Cerebellar nuclear complex (tissue), 1 donor: Measurements from ENCODE around the gene SLC13A3.
A peak's percentile ranks its signal among the peaks of the same experiment; 100 is the strongest.

Experiments used
- DNase-seq, 2 experiments: peaks; one replicate each; lab custom pipeline; 2025; lab: John Stamatoyannopoulos, UW

The SLC13A3 gene

DNA sequence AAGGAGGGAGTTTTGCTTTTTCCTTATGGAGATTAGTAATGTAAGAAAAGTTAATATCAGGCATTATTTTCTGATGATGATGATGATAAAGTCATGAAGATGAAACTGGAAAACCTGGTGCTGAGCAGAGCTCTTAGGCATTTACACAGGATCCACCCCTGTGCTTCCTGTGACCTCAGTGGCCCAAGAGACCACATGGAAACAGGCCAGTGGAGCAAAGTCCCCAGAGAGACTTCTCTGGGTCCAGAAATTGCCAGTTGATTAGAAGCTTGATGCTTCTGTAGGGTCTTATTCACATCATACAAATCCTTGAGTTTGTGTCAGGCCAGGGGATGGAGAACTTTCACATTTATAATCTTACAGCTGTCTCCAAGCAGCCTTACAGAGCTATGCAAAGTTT lies 46.1 kb downstream of the SLC13A3 start:
- DNase-seq, result no peak

GRCh38 chr20:46604551-46605133 lies 46.6 kb downstream of the SLC13A3 start:
- no peak for DNase-seq

DNA sequence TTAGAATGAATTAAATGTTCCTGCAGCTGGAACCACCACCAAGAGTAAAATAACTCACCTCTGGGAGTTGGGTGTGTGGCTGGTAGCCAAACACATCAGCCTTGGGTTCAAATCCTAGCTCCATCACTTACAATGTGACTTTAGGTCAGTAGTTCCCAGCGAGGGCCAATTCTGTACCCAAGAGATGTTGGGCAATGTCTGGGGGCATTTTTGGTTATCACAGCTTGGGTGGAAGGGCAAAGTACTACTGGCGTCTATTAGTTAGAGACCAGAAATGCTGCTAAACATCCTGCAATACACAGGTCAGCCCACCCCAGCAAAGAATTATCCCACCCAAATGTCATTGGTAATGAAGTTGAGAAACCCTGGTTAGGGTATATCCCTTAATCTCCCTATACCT lies 48.8 kb downstream of the SLC13A3 start:
- no peak for DNase-seq

GRCh38 chr20:46601603-46602122 lies 49.6 kb downstream of the SLC13A3 start:
- DNase-seq, result no peak

GRCh38 chr20:46600286-46600752 lies 50.9 kb downstream of the SLC13A3 start:
- no peak for DNase-seq

DNA sequence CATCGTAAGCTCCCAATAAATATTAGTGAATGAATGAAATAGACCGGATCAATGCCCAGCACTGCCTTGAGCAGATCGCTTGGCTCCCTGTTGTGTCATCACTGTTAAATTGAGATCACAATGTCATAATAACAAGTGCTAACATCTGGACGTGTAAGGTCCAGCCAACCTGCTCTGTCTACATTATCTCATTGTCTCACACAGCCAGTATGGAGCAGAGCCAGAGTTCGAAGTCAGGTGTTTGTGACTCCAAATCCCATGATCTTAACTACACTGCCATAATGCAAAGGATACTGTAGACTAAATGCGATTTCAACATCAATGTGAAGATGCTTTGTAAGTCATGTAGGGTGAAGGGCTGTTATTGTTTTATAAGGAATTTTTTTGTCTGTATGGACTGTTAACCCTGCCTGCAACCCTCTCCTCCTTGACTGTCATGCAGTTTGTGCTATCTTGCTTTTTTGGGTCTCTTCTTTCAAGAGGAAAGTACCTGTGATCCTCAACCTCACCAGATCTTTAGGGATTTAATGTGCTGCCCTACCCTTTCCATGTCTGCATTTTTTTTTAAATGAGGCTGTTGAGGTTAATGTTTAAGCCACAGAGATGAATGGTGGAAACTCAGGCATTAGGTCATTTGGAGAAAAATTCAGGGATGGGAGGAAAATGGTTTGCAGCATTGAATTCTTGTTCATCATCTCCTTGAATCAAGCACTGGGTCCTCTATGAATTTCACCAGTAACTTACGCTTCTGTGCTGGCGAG lies 51.9 kb downstream of the SLC13A3 start:
- no peak for DNase-seq

DNA sequence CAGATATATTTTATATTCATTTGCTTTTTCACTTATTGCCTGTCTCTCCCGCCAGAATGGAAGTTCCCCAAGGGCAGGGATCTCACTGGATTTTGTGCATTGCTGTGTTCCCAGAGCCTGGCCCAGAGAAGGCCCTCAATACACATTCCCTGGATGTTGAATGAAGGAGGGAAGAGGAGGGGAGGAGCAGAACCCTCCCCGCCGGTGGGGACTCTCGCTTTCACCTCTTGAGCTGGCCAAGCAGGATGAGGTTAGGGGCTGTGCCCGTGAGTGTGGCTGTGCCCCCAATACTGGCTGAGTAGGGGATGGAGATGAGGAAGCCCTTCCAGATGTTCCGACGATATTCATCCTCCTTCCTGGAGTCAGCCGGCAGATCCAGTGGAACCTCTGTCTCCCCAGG lies 55.3 kb downstream of the SLC13A3 start:
- no peak for DNase-seq

DNA sequence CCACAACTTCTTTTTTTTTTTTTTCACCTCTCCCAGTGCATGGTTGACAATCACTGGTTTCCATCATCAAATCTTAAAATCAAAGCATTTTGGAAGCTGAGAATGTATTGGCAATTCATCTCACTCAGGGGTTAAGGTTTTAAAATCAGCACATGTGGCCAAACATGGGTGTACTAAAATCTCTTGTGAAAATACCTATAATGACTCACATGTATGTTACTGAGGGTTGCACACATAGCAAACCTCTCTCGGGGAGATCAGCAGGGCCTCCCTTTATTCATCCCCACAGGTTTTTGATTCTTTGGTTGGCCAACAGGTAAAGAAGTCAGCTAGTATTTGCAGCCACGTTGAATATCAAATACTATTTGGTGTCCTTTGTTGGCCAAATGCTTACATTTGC lies 56.5 kb downstream of the SLC13A3 start:
- DNase-seq, result no peak

DNA sequence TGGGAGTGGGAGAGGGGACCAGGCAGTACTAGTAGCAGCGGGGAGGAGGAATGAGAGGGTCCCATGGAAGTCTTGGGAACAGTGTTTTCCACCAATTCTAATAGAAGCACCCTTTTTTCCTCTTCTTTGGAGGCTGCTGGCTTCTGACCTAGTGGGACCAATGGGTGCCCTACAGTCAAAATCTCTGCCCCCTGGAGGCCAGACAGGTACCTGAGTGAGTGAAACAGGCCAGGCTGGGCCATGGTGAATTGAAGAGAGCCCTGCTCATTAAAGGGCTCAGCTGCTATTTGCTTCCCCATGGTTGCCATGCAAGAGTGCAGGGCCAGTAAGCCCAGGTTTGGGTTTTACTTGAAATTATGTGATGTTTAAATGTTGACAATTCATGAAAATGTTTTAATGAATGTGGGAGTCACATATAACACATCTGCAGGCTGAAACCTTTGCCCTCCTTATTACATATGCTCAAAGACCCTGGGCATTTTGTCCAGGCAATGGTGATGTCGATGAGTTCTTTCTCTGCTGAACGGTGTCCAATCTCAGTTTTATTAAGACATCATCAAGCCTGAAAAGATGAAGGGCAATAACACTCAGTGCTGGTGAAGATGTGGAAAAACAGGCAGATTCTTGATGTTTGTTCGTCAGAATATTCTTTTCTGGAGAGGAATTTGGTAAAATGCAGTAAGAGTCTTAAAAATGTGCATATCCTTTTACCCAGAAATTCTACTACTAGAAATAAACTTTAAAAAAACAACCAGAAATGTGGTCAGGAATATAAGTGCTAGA lies 58.5 kb downstream of the SLC13A3 start:
- no peak for DNase-seq

DNA sequence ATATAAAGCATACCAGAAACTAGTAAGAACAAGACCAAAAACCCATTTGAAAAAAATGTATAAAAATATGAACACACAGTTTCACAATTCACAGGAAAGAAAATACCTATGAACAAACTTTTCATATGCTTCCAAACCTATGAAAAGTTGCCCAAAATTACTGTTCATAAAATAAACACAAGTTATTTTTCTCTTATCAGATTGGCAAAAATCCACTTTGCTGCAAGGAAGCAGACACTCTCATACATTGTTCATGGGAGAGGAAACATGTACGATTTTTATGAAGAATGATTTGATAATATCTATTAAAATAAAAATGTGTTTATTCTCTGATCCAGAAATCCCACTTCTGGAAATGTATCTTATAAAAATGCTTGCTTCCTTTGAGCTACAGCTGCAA lies 60.8 kb downstream of the SLC13A3 start:
- DNase-seq, result no peak

DNA sequence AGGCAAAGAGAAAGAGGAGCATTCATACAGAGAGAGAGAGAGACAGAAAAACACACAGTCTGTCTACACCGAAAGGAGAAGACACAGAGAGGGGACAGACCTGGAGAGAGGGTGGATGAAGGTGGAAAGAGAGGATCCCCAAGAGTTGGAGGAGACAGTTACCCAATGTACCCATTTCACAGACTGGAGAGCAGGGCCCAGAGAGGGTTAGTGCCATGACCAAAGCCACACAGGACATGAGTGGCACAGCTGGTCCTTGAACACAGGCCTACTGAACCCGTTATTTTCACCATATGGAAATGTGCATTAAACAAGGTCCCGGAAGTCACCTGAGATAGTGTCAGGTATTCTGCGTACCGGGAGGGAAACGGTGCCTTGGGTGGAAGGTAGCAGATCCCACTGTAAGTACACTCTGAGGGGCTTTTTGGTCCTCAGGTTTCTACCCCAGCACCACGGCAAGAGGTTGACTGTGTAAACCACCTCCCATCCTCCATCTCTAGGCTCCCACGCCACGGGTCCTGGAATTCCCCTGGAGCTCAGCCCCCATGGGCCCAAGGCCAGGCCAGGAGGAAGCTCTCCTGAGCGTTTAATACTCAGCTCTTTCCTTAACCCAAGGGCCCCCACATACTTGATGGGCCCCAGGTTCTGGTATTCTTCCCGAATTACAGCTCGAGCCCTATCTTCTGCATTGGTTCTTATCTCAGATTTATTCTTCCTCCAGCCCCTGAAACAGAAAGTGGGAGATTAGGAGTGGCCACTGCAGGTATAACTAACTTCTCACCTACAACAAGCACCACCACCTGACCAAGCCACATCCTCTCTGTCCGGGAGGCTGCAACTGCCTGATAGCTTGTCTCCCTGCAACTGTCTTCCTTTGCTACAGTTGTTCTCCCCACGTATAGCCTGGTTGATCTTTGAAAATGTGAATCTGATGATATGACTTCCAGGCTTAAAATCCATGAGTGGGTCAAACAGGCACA lies 62.4 kb downstream of the SLC13A3 start:
- DNase-seq, result no peak

- DNase-seq, result no peak
These were observed 63.3 kb downstream of the SLC13A3 start for GRCh38 chr20:46587986-46588385.

DNA sequence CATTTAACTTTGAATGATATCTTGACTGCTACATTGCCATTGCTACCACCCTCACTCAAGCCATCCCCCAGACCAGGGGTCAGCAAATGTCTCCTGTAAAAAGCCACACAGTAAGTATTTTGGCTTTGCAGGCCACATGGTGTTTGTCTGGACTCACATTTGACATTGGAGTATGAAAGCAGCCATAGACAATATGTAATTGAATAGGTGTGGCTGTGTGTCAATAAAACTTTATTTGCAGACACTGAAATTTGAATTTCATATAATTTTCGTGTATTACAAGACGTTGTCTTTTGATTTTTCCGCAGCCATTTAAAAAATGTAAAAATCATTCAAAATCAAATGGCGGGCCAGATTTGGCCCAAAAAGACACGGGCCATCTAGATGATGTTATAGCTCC lies 64.5 kb downstream of the SLC13A3 start:
- DNase-seq, result no peak

DNA sequence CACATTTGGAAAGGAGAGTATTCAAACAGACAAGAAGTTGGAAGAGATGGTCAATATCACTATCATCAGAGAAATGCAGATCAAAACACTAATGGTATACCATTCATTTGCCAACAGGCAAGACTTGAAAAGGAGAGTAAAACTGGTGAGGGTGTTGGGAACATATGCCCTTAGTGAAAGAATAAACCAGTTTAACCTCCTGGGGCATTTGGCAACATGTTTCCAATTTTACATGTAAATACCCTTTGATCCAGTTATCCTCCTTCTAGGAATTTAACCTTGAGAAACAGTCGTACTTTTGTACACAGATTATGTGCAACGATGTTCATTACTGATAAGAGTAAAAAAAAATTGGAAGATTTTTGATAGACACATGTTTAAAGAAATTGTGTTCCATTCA lies 66.8 kb downstream of the SLC13A3 start:
- DNase-seq, result no peak

- no peak for DNase-seq
These were observed 67.6 kb downstream of the SLC13A3 start for GRCh38 chr20:46583411-46584214.

DNA sequence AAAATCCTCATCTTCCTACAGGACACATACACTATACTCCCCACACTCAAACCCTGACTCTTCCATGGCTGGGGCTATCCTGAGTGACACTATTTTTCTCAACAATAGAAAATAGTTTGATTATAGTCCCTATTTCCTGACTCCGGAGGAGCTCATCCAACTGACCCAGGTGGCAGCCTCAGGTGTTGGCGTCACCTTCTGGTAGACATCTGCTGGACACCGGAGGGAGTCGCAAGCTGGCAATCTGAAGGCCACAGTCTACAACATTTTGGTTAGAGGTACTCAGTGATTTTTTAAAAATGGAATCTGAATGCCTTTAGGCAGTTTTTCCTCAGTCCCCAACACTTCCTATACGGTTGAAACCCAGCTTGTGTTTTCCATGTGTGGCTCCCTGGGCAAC lies 68.6 kb downstream of the SLC13A3 start:
- DNase-seq, result peak; percentile 41 to 86

DNA sequence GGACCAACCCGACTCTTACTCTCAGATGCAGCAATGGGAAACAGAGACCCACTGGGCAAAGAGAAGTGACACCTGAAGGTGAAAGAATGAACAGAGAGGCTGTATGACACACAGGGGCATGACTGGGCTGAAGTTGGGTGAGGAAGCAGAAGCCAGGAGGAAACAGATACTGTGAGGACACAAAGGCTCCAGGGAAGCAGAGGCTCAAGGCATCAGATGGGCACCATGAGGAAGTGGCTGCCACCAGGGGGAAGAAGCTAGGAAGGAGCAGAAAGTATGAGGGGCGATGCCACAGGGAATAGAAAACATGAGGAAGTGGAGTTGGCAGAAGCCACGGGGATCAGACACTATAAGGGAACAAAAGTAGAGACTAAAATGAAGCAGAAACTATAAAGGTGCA lies 69.9 kb downstream of the SLC13A3 start:
- no peak for DNase-seq

- no peak for DNase-seq
These were observed 70.5 kb downstream of the SLC13A3 start for GRCh38 chr20:46580613-46581205.

- DNase-seq, result no peak
These were observed 72.5 kb downstream of the SLC13A3 start for GRCh38 chr20:46578745-46579144.

DNA sequence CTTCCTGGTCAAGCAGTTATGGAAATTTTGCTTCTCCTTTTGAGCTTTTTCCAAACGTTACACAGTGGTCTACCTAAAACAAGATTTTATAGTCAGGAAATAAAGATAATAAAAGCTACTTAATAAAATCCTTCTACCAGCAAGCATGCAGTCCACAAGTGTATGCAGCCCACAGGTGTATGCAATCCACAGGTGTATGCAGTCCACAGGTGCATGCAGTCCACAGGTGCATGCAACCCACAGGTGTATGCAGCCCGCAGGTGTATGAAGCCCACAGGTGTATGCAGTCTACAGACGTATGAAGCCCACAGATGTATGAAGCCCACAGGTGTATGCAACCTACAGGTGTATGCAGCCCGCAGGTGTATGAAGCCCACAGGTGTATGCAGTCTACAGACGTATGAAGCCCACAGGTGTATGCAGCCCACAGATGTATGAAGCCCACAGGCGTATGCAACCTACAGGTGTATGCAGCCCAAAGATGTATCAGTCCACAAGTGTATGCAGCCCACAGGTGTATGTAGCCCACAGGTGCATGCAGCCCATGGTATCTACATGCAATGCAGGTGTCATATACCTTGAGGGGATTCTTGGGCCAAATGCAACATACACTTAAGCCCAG lies 74.4 kb downstream of the SLC13A3 start:
- no peak for DNase-seq
